Neural cell (in vitro differentiated cells): Measurements from ENCODE around the gene PISD. TPM values are rescaled to one million over a fixed set of nuclear protein-coding genes. Genes with fewer than 3 reads are reported as not detected.

Experiments used
- H2AFZ ChIP-seq: fragments of 200-600, 300-800 bp; sonication (generic), shearing (Covaris generic); 2 replicates; pipeline ENCODE4 v1.6.0; 2014; ENCODE audit warnings: low read depth, mild to moderate bottlenecking, antibody characterized with exemption, low read length, moderate library complexity
- H3F3A ChIP-seq: fragments of 200-600 bp; shearing (Covaris generic); 2 replicates; pipeline ENCODE4 v1.6.1; 2016; ENCODE audit warnings: mild to moderate bottlenecking, moderate library complexity, mixed read lengths, antibody characterized with exemption, low read length; ENCODE audit not compliant: insufficient read depth, poor library complexity, severe bottlenecking
- H3K27ac ChIP-seq: fragments of 200-600, 300-800 bp; sonication (generic), shearing (Covaris generic); 2 replicates; pipeline ENCODE4 v1.5.1; 2014; ENCODE audit warnings: mild to moderate bottlenecking, low read length, moderate library complexity
- H3K27me3 ChIP-seq: fragments of 300-800, 200-600 bp; sonication (generic), shearing (Covaris generic); 2 replicates; pipeline ENCODE4 v1.6.0; 2014; ENCODE audit warnings: mild to moderate bottlenecking, low read depth, low read length, moderate library complexity; ENCODE audit not compliant: insufficient read depth
- H3K36me3 ChIP-seq: fragments of 300-800, 200-600 bp; sonication (generic), shearing (Covaris generic); 2 replicates; pipeline ENCODE4 v1.5.1; 2014; ENCODE audit warnings: mild to moderate bottlenecking, antibody characterized with exemption, low read length, moderate library complexity; ENCODE audit not compliant: insufficient read depth
- H3K4me2 ChIP-seq: fragments of 300-800, 200-600 bp; sonication (generic), shearing (Covaris generic); 2 replicates; pipeline ENCODE4 v1.6.0; 2014; ENCODE audit warnings: mild to moderate bottlenecking, low read length
- H3K4me3 ChIP-seq: fragments of 300-800, 200-600 bp; sonication (generic), shearing (Covaris generic); 2 replicates; pipeline ENCODE4 v1.5.1; 2014; ENCODE audit warnings: mild to moderate bottlenecking, low read length, moderate library complexity
- H3K79me2 ChIP-seq: fragments of 200-600 bp; shearing (Covaris generic); replicated peaks from 2 replicates; pipeline ENCODE4 v1.6.0; 2014; ENCODE audit warnings: mild to moderate bottlenecking, low read length, moderate library complexity; ENCODE audit not compliant: insufficient read depth
- H3K9ac ChIP-seq: fragments of 300-800, 200-600 bp; sonication (generic), shearing (Covaris generic); 2 replicates; pipeline ENCODE4 v1.6.1; 2016; ENCODE audit warnings: mild to moderate bottlenecking, low read length, mixed read lengths
- H3K9me2 ChIP-seq: fragments of 200-600 bp; shearing (Covaris generic); 2 replicates; pipeline ENCODE4 v1.6.1; 2016; ENCODE audit warnings: mild to moderate bottlenecking, low read length, mixed read lengths; ENCODE audit not compliant: insufficient read depth
- H3K9me3 ChIP-seq: fragments of 200-600, 300-800 bp; sonication (generic), shearing (Covaris generic); 2 replicates; pipeline ENCODE4 v1.6.1; 2016; ENCODE audit warnings: mild to moderate bottlenecking, mixed run types, low read length, moderate library complexity, mixed read lengths
- H4K20me1 ChIP-seq: fragments of 200-600 bp; shearing (Covaris generic); 2 replicates; pipeline ENCODE4 v1.6.1; 2016; ENCODE audit warnings: mild to moderate bottlenecking, mixed run types; ENCODE audit not compliant: insufficient read depth
- EP300 ChIP-seq: fragments of 450-650 bp; conservative IDR thresholded peaks from 2 replicates; pipeline ENCODE4 v1.6.1; 2014; ENCODE audit warnings: antibody characterized with exemption, mild to moderate bottlenecking, moderate library complexity; ENCODE audit not compliant: poor library complexity, severe bottlenecking
- EZH2 ChIP-seq: fragments of 200-600, 300-800 bp; shearing (Covaris generic), sonication (generic); IDR thresholded peaks from 2 replicates; pipeline ENCODE4 v1.6.1; 2014; ENCODE audit warnings: antibody characterized with exemption, low read length, borderline replicate concordance, mild to moderate bottlenecking; ENCODE audit not compliant: insufficient read depth, poor library complexity, severe bottlenecking
- MXI1 ChIP-seq: fragments of 450-650 bp; conservative IDR thresholded peaks from 2 replicates; pipeline ENCODE4 v1.6.1; 2014; ENCODE audit warnings: antibody characterized with exemption, mild to moderate bottlenecking; ENCODE audit not compliant: poor library complexity, severe bottlenecking
- POLR2AphosphoS5 ChIP-seq: IDR thresholded peaks from 2 replicates; pipeline ENCODE4 v1.6.1; 2012
- RAD21 ChIP-seq: fragments of 450-650 bp; conservative IDR thresholded peaks from 2 replicates; pipeline ENCODE4 v1.6.1; 2014; ENCODE audit warnings: antibody characterized with exemption, mild to moderate bottlenecking, moderate library complexity
- SMC3 ChIP-seq: fragments of 450-650 bp; conservative IDR thresholded peaks from 2 replicates; pipeline ENCODE4 v1.6.1; 2014; ENCODE audit warnings: antibody characterized with exemption, mild to moderate bottlenecking, moderate library complexity; ENCODE audit not compliant: poor library complexity
- TAF1 ChIP-seq: IDR thresholded peaks from 2 replicates; pipeline ENCODE4 v1.6.1; 2012; ENCODE audit warnings: low read depth
- polyA plus RNA-seq: library from polyadenylated mRNA; depleted of rRNA; stranded (reverse); fragments of >200 nt; gene quantifications from 2 replicates; pipeline ENCODE4 v1.2.3, GENCODE V29; 2014
- TF ChIP-seq, protein P1 (sequence below): IDR thresholded peaks from 2 replicates; pipeline ENCODE4 v1.6.1; 2012; ENCODE audit warnings: borderline replicate concordance
- TF ChIP-seq, protein P2 (sequence below): fragments of 450-650 bp; IDR thresholded peaks from 2 replicates; pipeline ENCODE4 v1.5.1; 2014; ENCODE audit warnings: antibody characterized with exemption, mild to moderate bottlenecking, moderate library complexity; ENCODE audit not compliant: poor library complexity, severe bottlenecking

PISD gene
- polyA plus RNA-seq, 1 donor from 2014 or later, result 50.9 TPM

- Histone ChIP-seq H3K9me2 (no peaks in the 10 kb centered on the region), H3K4me3 (no peak overlapping the region), H3K27me3 (no peaks in the 10 kb centered on the region), H3K9ac (no peak overlapping the region), H3K36me3 (no peaks in the 10 kb centered on the region), H4K20me1 (no peaks in the 10 kb centered on the region), H3F3A (no peaks in the 10 kb centered on the region), H3K27ac (no peak overlapping the region), H3K79me2 (no peaks in the 10 kb centered on the region), H3K9me3 (no peaks in the 10 kb centered on the region), H2AFZ (no peak overlapping the region), H3K4me2 (no peak overlapping the region)
- TF ChIP-seq EZH2 (no peak), SMC3 (no peak), EP300 (no peak), POLR2AphosphoS5 (no peak), MXI1 (no peak), RAD21 (no peak), TAF1 (no peak)
- TF ChIP-seq, protein P1, sequence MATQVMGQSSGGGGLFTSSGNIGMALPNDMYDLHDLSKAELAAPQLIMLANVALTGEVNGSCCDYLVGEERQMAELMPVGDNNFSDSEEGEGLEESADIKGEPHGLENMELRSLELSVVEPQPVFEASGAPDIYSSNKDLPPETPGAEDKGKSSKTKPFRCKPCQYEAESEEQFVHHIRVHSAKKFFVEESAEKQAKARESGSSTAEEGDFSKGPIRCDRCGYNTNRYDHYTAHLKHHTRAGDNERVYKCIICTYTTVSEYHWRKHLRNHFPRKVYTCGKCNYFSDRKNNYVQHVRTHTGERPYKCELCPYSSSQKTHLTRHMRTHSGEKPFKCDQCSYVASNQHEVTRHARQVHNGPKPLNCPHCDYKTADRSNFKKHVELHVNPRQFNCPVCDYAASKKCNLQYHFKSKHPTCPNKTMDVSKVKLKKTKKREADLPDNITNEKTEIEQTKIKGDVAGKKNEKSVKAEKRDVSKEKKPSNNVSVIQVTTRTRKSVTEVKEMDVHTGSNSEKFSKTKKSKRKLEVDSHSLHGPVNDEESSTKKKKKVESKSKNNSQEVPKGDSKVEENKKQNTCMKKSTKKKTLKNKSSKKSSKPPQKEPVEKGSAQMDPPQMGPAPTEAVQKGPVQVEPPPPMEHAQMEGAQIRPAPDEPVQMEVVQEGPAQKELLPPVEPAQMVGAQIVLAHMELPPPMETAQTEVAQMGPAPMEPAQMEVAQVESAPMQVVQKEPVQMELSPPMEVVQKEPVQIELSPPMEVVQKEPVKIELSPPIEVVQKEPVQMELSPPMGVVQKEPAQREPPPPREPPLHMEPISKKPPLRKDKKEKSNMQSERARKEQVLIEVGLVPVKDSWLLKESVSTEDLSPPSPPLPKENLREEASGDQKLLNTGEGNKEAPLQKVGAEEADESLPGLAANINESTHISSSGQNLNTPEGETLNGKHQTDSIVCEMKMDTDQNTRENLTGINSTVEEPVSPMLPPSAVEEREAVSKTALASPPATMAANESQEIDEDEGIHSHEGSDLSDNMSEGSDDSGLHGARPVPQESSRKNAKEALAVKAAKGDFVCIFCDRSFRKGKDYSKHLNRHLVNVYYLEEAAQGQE, result no peak
- TF ChIP-seq, protein P2, sequence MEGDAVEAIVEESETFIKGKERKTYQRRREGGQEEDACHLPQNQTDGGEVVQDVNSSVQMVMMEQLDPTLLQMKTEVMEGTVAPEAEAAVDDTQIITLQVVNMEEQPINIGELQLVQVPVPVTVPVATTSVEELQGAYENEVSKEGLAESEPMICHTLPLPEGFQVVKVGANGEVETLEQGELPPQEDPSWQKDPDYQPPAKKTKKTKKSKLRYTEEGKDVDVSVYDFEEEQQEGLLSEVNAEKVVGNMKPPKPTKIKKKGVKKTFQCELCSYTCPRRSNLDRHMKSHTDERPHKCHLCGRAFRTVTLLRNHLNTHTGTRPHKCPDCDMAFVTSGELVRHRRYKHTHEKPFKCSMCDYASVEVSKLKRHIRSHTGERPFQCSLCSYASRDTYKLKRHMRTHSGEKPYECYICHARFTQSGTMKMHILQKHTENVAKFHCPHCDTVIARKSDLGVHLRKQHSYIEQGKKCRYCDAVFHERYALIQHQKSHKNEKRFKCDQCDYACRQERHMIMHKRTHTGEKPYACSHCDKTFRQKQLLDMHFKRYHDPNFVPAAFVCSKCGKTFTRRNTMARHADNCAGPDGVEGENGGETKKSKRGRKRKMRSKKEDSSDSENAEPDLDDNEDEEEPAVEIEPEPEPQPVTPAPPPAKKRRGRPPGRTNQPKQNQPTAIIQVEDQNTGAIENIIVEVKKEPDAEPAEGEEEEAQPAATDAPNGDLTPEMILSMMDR, result no peak
Observed at GRCh38 chr22:31578171-31578570, 83.8 kb downstream of the PISD start.

DNA sequence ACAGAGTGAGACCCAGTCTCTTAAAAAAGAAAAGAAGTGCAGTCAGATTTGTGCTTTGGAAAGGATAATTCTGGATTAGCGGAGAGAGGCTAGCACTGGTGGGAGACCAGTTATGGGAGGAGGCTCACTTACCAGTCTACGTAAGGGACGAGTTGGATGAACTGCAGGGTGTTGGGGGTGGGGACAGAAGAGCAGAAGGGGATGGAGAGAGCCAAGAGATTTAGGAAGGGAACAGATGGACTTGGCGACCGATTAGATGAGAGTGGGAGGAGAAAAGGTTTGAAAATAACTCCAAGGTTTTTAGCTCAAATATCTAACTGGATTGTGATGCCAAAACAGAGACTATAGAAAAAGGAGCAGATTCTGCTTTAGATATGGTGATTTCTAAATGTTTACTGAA is 84.3 kb downstream of the PISD start:
- no peaks in the 10 kb centered on the region for H3K9me3 ChIP-seq

GRCh38 chr22:31575190-31575589 is 86.8 kb downstream of the PISD start:
- Histone ChIP-seq H3K4me3 (no peak overlapping the region), H3F3A (no peaks in the 10 kb centered on the region), H3K4me2 (no peak overlapping the region), H3K9me2 (no peaks in the 10 kb centered on the region), H3K27me3 (no peaks in the 10 kb centered on the region), H3K9me3 (no peaks in the 10 kb centered on the region), H3K27ac (no peak overlapping the region), H3K36me3 (no peaks in the 10 kb centered on the region), H4K20me1 (no peaks in the 10 kb centered on the region), H2AFZ (no peak overlapping the region), H3K79me2 (no peaks in the 10 kb centered on the region), H3K9ac (no peak overlapping the region)
- TF ChIP-seq RAD21 (no peak), TAF1 (no peak), EZH2 (no peak), POLR2AphosphoS5 (no peak)

More for the DNA sequence above, 84.3 kb downstream of the PISD start:
- H2AFZ ChIP-seq, result no peak overlapping the region
- no peak overlapping the region for H3K4me3 ChIP-seq
- H3K9me2 ChIP-seq, result no peaks in the 10 kb centered on the region
- H3K27ac ChIP-seq, result no peak overlapping the region
- H3K4me2 ChIP-seq, result no peak overlapping the region
- H3F3A ChIP-seq, result no peaks in the 10 kb centered on the region
- H3K36me3 ChIP-seq, result no peaks in the 10 kb centered on the region
- H3K27me3 ChIP-seq, result no peaks in the 10 kb centered on the region
- no peaks in the 10 kb centered on the region for H4K20me1 ChIP-seq
- TF ChIP-seq RAD21 (no peak), EP300 (no peak), MXI1 (no peak)
- H3K79me2 ChIP-seq, result no peaks in the 10 kb centered on the region
- no peak overlapping the region for H3K9ac ChIP-seq
